Measurements from ENCODE around the gene AIRE.
"Not testable (repeated sequence)": the region's sequence is repeated elsewhere in the genome, so short reads cannot be mapped to it uniquely, and the experiment has no call there.

AIRE gene

DNA sequence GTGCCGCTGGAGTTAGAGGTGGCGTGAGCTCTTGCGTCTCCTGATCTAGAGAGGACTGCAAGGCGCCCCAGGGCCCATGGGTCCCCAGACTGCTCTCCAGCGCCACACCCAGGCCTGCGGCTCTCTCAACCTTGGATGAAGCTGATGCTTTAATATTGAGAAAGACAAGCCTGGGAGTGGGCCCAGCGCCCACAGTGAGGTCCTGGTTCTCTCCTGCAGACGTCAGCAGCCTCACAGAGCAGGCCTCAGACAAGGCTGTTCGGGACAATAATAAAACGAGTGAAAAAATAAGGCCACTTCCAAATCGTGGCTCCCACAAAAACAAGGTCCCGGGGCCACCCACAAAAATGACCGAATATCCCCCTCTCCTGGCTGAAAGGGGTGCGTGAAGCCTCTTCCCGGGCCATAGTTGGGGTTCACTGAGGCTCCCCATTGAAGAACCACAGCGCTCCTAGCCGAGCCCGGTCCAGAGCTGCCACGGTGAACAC, 18.0 kb upstream of the AIRE start:
- DNase-seq (ENCODE audit: low read depth) = no peak

DNA sequence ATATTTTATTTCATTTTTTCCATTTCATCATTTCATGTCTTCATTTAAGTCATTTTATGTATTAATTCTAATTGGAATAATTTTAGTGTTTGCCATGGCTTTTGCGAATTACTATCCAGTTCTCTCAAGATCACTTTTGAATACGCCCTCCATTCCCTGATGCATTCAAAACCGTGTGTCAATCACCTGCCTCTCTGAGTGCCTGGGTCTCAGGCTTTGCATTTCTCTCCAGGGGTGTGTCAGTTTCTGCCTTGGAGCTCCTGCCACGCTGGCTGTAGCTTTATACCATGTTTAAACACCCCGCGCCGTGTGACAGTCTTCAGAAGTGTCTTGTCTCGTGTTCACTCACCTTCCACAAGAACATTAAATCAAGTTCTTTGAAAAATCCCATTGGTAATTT, 16.6 kb upstream of the AIRE start:
- DNase-seq (ENCODE audit: low read depth) = no peak

DNA sequence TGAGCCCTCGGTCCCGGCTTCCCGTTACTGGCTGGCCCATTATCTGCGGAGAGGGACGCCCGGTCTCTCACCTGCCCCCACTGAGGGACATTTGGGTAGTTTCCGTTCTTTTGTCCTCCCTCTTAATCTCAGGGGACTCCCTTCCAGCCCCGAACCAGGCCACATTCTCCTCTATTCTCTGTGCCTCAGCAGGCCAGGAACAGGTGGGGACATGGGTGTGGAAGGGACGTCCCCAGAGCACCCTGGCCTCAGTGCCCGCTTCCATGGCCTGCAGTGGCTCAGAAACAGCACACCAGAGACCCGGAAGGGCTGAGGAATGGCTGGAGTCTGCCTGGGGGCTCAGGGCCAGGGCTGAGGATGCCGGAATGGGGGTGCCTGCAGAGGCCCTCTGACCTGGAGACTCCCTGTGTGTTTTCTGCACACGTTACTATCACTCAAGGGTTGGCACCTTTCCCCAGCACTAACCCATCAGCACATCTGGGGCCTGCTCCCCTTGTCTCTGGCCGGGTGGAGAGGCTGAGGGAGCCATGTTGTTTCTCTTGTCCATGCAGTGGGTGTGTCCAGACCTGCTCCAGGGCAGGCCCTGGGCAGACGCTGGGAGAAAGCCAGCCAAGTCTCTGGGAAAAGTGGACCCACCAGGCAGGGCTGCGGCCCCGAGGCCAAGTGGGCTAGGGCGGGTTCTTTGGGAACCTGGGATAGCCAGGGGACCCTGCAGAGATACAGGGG, 14.0 kb upstream of the AIRE start:
- no peak for DNase-seq (ENCODE audit: low read depth)

DNA sequence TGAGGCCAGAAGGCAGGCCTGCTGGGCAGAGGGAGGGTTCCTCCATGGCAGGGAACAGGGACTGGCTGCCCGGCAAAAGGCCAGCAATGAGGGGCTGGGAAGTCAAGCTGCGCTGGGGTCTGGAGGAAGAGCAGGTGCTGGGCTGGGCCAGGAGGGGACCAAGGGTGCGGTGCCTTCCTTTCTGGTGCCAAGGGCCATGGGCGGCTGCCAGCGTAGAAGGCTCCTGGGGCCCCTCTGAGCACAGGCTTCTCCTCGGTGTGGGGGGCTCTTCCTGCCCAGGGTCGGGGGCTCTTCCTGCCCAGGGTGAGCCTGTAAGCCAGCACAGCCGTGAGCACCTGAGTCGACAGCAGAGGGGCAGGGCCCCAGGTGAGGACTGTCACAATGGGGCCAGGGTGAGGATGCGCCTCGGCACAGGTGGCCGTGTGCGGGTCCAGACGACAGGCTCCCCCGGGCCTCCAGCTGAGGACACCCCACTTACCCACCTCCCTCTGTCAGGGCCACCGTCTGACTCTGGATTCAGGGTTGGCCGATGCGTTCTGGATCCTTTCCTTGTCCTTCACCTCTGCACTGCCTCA, 13.3 kb upstream of the AIRE start:
- no peak for DNase-seq (ENCODE audit: low read depth)

DNA sequence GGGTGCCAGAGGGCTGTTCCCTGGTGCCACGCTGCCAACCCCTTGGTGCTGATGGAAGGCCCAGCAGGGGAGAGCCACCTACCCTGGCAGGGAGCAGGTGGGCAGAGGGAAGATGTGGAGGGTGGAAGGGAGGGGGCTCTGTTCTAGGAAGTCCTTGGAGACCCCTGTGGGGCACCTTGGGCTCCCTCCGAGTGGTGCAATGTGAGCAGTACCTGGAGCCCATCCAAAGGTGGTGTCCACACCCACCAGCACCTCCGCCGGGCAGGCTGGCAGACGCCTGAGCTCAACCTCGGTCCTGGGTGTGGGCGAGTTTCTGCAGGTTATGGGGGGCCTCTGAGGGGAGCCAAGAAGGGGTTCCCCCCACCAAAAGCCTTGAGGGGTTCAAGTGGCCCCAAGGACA, 12.6 kb upstream of the AIRE start:
- DNase-seq (ENCODE audit: low read depth) = no peak

DNA sequence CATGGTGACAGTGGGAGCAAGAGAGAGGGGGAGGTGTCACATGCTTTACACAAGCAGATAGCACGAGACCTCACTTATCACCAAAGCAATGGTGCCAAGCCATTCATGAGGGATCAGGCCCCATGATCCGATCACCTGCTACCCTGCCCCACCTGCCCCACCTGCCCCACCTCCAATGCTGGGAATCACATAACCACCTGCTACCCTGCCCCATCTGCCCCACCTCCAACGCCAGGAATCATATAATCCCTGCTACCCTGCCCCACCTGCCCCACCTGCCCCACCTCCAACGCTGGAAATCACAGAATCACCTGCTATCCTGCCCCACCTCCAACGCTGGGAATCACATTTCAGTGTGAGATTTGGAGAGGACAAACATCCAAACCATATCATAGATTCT, 10.6 kb upstream of the AIRE start:
- DNase-seq (ENCODE audit: low read depth) = no peak

DNA sequence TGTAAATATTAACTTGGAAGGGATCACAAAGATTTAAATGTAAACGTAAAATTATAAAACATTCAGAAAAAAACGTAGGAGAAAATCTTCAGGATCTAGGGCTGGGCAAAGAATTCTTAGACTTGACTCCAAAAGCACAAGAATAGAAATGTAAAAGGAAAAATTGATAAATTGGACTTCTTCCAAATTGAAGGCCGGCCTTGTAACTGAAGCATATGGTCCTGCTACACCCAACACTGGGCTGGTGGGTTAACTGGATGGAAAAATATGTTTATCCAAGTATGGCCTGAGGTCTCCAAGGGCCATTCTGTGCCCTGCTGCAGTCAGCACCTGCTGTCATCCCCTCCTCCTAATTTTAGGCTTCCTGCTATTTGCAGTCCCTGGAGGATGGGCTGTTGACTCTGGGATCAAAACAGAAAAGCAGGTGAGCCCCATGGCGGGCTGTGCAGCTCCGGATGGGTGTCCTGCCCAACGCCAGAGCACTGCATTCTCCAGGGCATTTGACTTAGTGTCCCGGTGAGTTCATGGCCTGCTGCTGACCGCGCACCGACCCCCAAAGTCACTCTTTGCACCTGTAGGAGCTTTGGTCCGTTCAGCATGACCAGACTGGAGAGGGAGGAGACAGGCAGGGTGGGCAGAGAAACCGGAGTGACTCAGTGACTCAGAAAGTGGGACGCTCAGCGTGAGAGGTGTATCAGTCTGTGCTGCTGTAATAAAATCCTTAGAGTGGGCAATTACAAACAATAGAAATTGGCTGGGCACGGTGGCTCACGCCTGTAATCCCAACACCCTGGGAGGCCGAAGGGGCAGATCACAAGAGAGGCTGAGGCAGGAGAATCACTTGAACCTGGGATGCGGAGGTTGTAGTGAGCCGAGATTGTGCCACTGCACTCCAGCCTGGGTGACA, 6.1 kb upstream of the AIRE start:
- DNase-seq (ENCODE audit: low read depth) = no peak

DNA sequence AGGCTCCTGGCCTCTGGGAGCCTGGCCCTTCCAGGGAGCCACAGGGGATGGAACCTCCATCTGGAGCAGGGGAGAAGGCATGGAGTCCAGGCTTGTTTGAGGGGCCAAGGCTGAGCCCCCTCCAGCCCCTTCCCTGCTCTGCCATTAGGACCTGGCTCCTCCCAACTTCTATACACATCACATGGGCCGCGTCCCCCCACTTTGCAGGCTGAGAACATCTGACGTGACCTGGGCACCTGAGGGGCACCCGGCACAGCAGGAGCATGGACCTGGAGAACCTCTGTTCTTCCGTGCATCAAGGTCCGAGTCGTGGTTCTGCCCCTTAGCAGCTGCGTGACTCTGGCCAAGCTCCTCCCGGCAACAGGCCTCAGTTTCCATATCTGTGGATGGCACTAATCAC, 3.9 kb upstream of the AIRE start:
- DNase-seq (ENCODE audit: low read depth) = no peak

DNA sequence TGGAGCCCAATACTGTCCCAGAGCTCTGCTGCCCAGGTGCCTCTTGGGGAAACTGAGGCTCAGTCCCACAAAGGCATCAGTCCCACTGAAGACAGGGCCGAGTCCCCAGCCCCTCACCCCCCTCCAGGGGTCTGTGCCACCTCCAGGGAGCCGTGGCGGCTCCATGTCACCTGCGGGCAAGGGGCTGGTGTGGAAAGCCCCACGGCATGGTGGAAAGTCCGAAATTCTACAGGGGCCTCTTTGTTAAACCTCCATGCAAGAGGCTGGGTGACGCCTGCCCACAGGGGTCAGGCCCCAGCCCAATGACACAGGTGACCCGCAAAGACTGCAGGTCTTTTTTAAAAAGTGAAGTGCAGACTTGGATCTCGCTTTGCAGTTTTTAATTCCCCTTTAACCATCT, 3.3 kb upstream of the AIRE start:
- DNase-seq (ENCODE audit: low read depth) = no peak

DNA sequence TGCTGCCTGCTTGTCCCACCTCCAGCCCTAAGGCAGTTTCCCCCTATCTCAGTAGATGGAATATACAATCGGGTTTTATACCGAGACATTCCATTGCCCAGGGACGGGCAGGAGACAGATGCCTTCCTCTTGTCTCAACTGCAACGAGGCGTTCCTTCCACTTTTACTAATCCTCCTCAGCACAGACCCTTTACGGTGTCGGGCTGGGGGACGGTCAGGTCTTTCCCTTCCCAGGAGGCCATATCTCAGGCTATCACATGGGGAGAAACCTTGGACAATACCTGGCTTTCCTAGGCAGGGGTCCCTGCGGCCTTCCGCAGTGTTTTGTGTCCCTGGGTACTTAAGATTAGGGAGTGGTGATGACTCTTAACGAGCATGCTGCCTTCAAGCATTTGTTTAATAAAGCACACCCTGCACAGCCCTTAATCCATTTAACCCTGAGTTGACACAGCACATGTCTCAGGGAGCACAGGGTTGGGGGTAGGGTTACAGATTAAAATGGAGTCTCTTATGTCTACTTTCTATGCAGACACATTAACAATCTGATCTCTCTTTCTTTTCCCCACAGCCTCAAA, 2.4 kb upstream of the AIRE start:
- not testable (repeated sequence) for DNase-seq (ENCODE audit: low read depth)

DNA sequence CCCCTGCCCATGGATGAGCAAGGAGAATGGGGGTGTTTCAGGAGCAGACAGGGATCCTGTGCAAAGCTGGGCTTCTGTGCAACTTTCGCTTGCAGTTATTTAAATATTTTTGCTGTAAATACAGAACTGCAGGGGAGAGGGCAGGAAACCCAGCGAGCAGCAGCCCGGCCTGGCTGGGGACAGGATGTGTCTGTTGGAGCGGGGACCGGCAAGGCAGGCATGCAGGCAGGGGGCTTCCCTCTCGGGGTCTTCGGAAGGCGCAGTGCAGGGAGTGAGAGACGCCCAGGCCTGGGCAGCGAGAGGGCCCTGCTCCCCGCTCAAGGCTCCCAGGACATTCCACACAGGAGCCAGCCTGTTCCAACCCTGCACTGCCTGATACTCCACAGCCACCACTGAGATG, 1.7 kb upstream of the AIRE start:
- no peak for DNase-seq (ENCODE audit: low read depth)

DNA sequence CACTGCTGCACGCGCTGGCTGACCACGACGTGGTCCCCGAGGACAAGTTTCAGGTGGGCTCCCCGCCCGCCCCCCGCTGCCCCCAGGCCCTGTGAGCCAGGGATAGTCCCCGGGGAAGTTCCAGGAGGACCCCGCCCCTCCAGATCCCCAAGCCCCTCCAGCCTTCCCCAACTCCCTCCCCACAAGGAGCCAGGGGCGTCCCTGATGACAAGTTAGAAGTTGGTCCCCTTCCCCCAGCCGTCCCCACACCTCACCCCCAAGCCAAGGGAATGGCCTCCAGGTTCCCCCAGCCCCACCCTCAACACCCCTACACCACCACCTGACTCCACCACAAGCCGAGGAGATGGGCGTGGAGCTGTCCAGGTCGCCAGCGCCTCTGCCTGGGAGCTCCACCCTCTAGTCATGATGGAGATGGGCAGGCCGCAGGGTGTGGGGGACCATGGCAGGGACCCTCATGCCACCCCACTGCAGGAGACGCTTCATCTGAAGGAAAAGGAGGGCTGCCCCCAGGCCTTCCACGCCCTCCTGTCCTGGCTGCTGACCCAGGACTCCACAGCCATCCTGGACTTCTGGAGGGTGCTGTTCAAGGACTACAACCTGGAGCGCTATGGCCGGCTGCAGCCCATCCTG, 525 bp downstream of the AIRE start:
- no peak for DNase-seq (ENCODE audit: low read depth)

DNA sequence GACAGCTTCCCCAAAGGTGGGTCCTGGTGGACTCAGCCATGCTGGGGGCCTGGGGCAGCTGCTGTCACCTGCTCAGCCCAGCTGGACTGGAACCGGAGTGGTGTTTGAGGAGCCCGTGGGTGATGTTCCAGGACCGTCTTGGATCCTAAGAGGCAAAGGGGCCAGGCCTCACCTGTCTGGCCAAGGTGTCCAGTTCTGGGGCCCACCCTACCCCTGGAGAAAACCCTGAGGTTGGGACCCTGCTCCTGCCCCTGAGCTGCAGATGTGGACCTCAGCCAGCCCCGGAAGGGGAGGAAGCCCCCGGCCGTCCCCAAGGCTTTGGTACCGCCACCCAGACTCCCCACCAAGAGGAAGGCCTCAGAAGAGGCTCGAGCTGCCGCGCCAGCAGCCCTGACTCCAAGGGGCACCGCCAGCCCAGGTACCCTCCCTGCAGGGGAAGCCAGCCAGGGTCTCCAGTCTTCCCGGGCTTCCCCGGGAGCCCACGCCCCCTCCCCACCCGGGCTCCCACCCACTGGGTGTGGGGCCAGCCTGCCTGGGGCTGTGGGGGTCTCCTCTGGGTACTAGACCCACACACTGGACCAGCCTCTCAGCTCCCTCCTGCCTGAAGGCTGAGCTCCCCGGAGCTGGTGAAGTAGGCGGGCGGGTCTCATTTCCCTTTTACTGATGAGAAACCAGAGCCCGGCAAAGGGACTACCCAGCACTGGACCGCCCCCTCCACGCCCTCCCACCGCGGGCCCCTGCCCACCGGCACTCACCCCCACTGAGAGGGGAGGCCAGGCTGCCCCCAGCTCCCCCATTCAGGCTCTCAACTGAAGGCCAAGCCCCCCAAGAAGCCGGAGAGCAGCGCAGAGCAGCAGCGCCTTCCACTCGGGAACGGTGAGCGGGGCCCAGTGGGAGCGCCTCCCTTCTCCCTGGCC, 1.3 kb downstream of the AIRE start:
- no peak for DNase-seq (ENCODE audit: low read depth)

DNA sequence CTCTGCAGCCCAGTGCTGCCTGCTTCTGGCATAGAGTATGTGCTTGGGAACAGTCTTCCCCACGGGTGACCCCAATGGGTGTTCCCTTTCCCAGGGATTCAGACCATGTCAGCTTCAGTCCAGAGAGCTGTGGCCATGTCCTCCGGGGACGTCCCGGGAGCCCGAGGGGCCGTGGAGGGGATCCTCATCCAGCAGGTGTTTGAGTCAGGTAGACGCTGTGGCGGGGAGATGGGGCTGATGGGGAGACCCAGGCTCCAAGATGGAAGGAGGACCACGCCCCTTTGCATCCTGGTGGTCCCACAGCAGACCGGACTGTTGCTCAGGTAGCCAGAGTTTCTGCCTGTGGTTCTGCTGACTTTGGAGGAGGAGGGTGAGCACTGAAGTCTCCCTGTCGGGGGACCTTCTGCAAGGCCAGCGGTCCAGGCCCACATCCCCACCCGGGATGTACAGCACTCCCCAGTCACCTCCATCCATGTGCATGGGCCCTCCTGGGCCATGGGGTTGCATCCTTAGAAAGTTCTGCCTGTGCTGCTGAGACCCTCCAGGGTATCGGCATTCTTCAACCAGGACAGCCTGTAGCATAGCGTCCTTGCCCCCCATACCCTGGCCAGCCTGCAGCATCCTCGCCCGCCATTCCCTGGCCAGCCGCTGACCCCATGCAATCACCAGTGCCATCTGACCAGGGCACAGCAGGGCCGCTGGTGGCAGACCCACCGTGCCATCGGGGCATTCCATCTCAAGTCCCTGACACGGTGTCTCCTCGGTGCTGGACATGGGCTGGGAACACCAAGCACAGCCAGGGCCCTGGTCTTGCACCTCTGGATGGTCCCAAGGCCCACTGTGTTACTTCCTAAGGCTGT, 2.8 kb downstream of the AIRE start:
- no peak for DNase-seq (ENCODE audit: low read depth)

DNA sequence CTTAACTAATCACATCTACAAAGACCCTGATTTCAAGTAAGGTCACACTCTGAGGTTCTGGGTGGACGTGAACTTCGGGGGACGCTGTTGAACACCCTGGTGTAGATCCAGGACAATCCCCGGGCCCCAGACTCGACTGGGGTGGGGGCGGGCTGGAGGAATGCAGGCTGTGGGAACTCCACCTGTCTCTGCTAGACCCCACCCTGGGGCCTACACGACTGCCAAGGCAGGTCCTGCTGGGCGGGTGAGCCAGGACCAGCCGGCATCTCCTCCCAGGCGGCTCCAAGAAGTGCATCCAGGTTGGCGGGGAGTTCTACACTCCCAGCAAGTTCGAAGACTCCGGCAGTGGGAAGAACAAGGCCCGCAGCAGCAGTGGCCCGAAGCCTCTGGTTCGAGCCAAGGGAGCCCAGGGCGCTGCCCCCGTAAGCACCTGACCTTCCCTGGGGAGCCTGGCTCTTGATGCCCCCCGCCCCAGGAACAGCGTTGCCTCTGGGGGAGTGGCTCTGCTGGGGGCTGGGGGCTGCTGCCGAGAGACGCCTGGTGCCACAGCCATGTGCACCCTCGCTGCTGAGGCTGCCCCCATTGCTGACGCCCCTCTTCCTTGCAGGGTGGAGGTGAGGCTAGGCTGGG, 3.8 kb downstream of the AIRE start:
- no peak for DNase-seq (ENCODE audit: low read depth)

DNA sequence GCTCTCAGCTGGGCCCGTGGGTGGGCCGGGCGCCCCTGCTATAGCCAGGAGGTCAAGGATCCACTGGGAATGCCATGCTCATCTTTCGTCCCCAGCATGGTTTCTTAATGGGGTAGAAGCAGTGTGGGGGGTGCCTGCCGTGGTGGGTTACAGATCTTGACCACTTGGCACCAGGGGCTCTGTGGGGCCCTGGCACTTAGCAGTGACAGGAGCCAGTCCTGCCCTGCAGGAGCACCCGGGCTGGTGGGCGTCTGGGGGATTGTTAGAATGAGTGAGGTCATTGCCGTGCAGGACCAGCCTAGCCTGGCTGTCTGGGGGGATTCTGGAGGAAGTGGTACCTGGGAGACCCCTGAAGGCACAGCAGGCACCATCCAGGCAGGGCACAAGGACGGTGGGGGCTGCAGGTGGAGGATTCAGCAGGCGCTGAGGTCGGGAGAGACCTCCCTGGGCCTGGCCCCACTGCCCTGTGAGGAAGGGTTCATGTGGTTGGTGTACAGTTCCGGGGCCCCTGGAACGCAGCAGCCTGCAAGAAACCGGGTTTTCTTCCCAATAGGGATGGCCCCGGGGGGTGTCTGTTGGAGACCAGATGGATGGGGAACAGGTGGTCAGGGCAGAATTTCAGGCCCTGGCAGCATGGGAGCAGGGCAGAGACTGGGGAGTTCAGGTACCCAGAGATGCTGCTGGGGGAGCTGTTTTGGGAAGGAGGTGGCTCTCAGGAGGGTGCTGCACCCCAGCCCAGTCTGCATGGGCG, 4.8 kb downstream of the AIRE start:
- DNase-seq (ENCODE audit: low read depth) = no peak

DNA sequence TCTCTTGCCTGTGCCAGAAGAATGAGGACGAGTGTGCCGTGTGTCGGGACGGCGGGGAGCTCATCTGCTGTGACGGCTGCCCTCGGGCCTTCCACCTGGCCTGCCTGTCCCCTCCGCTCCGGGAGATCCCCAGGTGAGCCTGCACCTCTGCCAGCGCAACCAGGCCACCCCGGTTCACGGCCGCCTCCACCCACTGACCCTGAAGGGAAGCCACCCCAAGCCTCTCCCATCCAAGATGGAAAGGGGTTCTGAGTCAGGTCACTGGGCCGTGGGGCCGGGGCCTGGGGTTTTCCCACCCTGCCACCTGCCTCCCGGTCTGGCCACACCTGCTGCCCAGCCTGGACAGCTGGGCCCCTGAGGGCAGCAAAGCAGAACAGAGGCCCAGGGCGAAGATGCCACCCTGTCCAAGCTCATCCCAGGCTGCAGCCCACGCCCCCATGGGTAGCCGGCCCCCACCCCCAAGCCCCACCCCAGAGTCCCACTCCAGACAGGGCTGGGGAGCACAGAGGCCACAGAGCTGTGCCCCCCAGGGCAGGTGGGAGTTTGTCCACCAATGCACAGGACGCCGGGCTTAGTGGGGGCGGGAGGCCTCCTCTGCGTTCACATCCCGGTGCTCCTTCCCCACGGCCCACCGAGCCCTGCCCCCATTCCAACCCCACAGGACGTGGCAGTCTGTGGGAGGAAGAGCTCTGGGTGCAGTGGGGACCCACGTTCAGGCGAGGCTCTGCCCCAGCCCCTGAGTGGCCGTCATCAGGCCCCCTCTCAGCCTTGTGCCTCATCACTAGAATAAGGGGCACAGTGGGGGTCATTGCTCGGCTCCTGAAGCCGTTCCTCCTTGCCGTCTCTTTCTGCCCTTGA, 5.6 kb downstream of the AIRE start:
- DNase-seq (ENCODE audit: low read depth) = no peak

All from stimulated activated CD8-positive, alpha-beta memory T cell treated with anti-CD3 and anti-CD28 coated beads, Interleukin-4, amount 100 ng/mL, for 24 hours (primary cell).